HEK293 (cell line): ENCODE results near the gene SNX33.

Experiments used
- IKZF3 ChIP-seq: fragments of 450-650 bp; IDR thresholded peaks from 2 replicates; pipeline ENCODE4 v1.5.0; 2018; ENCODE audit warnings: missing biosample characterization, mild to moderate bottlenecking, missing genetic modification characterization, moderate library complexity
- YY1 ChIP-seq: fragments of 450-650 bp; formaldehyde crosslinking; IDR thresholded peaks from 2 replicates; pipeline ENCODE4 v1.5.1; 2018; ENCODE audit warnings: missing biosample characterization, missing genetic modification characterization
- ZBTB21 ChIP-seq: fragments of 450-650 bp; formaldehyde crosslinking; IDR thresholded peaks from 2 replicates; pipeline ENCODE4 v1.5.1; 2017; ENCODE audit warnings: missing biosample characterization, missing genetic modification characterization
- ZFP37 ChIP-seq: fragments of 450-650 bp; formaldehyde crosslinking; IDR thresholded peaks from 2 replicates; pipeline ENCODE4 v1.5.1; 2016; ENCODE audit warnings: missing biosample characterization, missing genetic modification characterization
- ZNF138 ChIP-seq: fragments of 450-650 bp; formaldehyde crosslinking; IDR thresholded peaks from 2 replicates; pipeline ENCODE4 v1.5.1; 2016; ENCODE audit warnings: missing biosample characterization, missing genetic modification characterization, borderline replicate concordance
- ZNF202 ChIP-seq: fragments of 450-650 bp; formaldehyde crosslinking; IDR thresholded peaks from 2 replicates; pipeline ENCODE4 v1.5.1; 2016; ENCODE audit warnings: missing biosample characterization, missing genetic modification characterization, borderline replicate concordance
- ZNF341 ChIP-seq: fragments of 450-650 bp; formaldehyde crosslinking; IDR thresholded peaks from 2 replicates; pipeline ENCODE4; 2016; ENCODE audit warnings: low read depth, missing biosample characterization, missing genetic modification characterization
- ZNF510 ChIP-seq: fragments of 450-650 bp; formaldehyde crosslinking; IDR thresholded peaks from 2 replicates; pipeline ENCODE4 v1.5.1; 2018; ENCODE audit warnings: mild to moderate bottlenecking, missing genetic modification characterization, missing biosample characterization; ENCODE audit not compliant: insufficient replicate concordance
- ZNF514 ChIP-seq: fragments of 450-650 bp; formaldehyde crosslinking; IDR thresholded peaks from 2 replicates; pipeline ENCODE4 v1.5.1; 2016; ENCODE audit warnings: missing biosample characterization, missing genetic modification characterization
- ZNF549 ChIP-seq: fragments of 450-650 bp; IDR thresholded peaks from 2 replicates; pipeline ENCODE4 v1.5.1; 2018; ENCODE audit warnings: missing biosample characterization, missing genetic modification characterization, mild to moderate bottlenecking, inconsistent platforms, moderate library complexity
- ZNF558 ChIP-seq: fragments of 450-650 bp; formaldehyde crosslinking; IDR thresholded peaks from 2 replicates; pipeline ENCODE4 v1.5.1; 2016; ENCODE audit warnings: missing biosample characterization, missing genetic modification characterization
- ZNF621 ChIP-seq: fragments of 450-650 bp; formaldehyde crosslinking; IDR thresholded peaks from 2 replicates; pipeline ENCODE4 v1.5.1; 2017; ENCODE audit warnings: missing biosample characterization, missing genetic modification characterization
- ZNF658 ChIP-seq: fragments of 450-650 bp; formaldehyde crosslinking; IDR thresholded peaks from 2 replicates; pipeline ENCODE4; 2016; ENCODE audit warnings: missing biosample characterization, missing genetic modification characterization
- ZNF677 ChIP-seq: fragments of 450-650 bp; IDR thresholded peaks from 2 replicates; pipeline ENCODE4 v1.5.0; 2018; ENCODE audit warnings: missing biosample characterization, mild to moderate bottlenecking, missing genetic modification characterization, moderate library complexity
- ZNF701 ChIP-seq: fragments of 450-650 bp; formaldehyde crosslinking; IDR thresholded peaks from 2 replicates; pipeline ENCODE4 v1.5.1; 2016; ENCODE audit warnings: missing biosample characterization, missing genetic modification characterization
- ZSCAN30 ChIP-seq: fragments of 450-650 bp; IDR thresholded peaks from 2 replicates; pipeline ENCODE4 v1.5.1; 2018; ENCODE audit warnings: missing biosample characterization, mild to moderate bottlenecking, missing genetic modification characterization, moderate library complexity
- TF ChIP-seq, protein P1 (sequence below): fragments of 450-650 bp; formaldehyde crosslinking; IDR thresholded peaks from 2 replicates; pipeline ENCODE4 v1.5.1; 2016; ENCODE audit warnings: missing biosample characterization, missing genetic modification characterization
- TF ChIP-seq, protein P2 (sequence below): fragments of 450-650 bp; formaldehyde crosslinking; IDR thresholded peaks from 2 replicates; pipeline ENCODE4 v1.5.1; 2016; ENCODE audit warnings: missing biosample characterization, missing genetic modification characterization
- TF ChIP-seq, protein P3 (sequence below): fragments of 450-650 bp; IDR thresholded peaks from 2 replicates; pipeline ENCODE4 v1.5.1; 2018; ENCODE audit warnings: missing biosample characterization, mild to moderate bottlenecking, missing genetic modification characterization

The SNX33 gene

DNA sequence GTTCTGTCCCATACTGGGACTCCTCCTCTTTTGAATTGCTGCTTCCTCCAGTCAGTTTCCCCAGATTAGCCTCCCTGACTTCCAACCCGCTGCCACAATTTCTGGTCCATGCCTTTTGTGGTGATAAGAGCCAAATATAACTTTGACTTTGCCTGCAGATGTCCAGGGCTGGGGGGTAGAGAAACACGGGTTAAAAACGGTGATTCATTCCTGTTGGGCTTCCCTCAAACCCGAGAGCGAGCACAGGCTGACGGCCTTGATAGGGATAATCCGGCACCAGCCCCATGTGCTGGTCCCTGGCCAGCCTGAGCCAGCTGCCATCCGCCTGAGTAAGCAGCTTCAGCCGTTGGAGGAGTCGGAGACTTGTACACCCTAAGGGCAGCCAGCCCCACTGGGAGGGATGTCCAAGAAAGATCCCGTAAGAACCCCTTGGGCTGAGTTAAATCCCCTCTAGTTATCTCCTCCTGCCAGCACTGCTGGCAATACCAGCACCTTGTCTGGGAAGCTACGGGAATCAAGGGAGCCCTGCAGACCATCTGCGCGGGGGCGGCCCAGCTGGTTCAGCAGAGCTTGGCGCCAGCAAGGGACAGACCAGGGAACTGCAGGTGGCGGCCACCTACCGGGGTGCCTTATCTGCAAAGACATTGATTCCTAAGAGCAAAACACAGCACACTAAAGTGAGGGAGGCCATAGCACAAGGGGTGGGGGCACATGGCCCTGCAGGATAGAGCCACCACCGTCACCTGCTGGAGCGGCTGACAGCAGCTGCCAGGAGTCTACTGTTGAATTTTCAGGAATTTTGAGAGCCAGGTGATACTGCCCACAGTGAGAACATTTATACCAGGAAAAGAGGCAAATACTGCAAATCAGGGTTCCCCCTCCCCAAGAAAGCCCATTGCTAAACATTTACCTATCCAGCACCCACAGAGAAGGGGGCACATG lies 46.8 kb downstream of the SNX33 start (continued):
- TF ChIP-seq ZNF677 (tag by site-specific recombination) = no peak
- no peak for TF ChIP-seq ZNF558
- peak; percentile 70 for TF ChIP-seq ZFP37 (tag by site-specific recombination)
- TF ChIP-seq, protein P1, sequence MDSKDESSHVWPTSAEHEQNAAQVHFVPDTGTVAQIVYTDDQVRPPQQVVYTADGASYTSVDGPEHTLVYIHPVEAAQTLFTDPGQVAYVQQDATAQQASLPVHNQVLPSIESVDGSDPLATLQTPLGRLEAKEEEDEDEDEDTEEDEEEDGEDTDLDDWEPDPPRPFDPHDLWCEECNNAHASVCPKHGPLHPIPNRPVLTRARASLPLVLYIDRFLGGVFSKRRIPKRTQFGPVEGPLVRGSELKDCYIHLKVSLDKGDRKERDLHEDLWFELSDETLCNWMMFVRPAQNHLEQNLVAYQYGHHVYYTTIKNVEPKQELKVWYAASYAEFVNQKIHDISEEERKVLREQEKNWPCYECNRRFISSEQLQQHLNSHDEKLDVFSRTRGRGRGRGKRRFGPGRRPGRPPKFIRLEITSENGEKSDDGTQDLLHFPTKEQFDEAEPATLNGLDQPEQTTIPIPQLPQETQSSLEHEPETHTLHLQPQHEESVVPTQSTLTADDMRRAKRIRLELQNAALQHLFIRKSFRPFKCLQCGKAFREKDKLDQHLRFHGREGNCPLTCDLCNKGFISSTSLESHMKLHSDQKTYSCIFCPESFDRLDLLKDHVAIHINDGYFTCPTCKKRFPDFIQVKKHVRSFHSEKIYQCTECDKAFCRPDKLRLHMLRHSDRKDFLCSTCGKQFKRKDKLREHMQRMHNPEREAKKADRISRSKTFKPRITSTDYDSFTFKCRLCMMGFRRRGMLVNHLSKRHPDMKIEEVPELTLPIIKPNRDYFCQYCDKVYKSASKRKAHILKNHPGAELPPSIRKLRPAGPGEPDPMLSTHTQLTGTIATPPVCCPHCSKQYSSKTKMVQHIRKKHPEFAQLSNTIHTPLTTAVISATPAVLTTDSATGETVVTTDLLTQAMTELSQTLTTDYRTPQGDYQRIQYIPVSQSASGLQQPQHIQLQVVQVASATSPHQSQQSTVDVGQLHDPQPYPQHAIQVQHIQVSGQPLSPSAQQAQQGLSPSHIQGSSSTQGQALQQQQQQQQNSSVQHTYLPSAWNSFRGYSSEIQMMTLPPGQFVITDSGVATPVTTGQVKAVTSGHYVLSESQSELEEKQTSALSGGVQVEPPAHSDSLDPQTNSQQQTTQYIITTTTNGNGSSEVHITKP (tag by site-specific recombination) = peak; percentile 45
- TF ChIP-seq ZNF202 = no peak
- no peak for TF ChIP-seq ZNF549 (tag by site-specific recombination)
- no peak for TF ChIP-seq ZNF621
- TF ChIP-seq, protein P2, sequence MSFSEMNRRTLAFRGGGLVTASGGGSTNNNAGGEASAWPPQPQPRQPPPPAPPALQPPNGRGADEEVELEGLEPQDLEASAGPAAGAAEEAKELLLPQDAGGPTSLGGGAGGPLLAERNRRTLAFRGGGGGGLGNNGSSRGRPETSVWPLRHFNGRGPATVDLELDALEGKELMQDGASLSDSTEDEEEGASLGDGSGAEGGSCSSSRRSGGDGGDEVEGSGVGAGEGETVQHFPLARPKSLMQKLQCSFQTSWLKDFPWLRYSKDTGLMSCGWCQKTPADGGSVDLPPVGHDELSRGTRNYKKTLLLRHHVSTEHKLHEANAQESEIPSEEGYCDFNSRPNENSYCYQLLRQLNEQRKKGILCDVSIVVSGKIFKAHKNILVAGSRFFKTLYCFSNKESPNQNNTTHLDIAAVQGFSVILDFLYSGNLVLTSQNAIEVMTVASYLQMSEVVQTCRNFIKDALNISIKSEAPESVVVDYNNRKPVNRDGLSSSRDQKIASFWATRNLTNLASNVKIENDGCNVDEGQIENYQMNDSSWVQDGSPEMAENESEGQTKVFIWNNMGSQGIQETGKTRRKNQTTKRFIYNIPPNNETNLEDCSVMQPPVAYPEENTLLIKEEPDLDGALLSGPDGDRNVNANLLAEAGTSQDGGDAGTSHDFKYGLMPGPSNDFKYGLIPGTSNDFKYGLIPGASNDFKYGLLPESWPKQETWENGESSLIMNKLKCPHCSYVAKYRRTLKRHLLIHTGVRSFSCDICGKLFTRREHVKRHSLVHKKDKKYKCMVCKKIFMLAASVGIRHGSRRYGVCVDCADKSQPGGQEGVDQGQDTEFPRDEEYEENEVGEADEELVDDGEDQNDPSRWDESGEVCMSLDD (tag by site-specific recombination) = no peak
- TF ChIP-seq ZSCAN30 (tag by site-specific recombination) = peak; percentile 82
- TF ChIP-seq IKZF3 (tag by site-specific recombination) = peak; percentile 59
- no peak for TF ChIP-seq ZNF514 (tag by site-specific recombination)
- 0 out of 2 replicates have a peak, but pooled peaks have one; percentile 12 for TF ChIP-seq ZNF341 (tag by site-specific recombination)
- TF ChIP-seq ZNF510 = no peak
- TF ChIP-seq YY1 (tag by site-specific recombination) = no peak
- no peak for TF ChIP-seq ZNF138 (tag by site-specific recombination)
- no peak for TF ChIP-seq ZNF701 (tag by site-specific recombination)
- TF ChIP-seq ZBTB21 (tag by site-specific recombination) = no peak
- no peak for TF ChIP-seq ZNF658 (tag by site-specific recombination)
- TF ChIP-seq, protein P3, sequence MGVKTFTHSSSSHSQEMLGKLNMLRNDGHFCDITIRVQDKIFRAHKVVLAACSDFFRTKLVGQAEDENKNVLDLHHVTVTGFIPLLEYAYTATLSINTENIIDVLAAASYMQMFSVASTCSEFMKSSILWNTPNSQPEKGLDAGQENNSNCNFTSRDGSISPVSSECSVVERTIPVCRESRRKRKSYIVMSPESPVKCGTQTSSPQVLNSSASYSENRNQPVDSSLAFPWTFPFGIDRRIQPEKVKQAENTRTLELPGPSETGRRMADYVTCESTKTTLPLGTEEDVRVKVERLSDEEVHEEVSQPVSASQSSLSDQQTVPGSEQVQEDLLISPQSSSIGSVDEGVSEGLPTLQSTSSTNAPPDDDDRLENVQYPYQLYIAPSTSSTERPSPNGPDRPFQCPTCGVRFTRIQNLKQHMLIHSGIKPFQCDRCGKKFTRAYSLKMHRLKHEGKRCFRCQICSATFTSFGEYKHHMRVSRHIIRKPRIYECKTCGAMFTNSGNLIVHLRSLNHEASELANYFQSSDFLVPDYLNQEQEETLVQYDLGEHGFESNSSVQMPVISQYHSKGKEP (tag by site-specific recombination) = no peak
